ENCODE results near the gene EXOC3L4.

DNA sequence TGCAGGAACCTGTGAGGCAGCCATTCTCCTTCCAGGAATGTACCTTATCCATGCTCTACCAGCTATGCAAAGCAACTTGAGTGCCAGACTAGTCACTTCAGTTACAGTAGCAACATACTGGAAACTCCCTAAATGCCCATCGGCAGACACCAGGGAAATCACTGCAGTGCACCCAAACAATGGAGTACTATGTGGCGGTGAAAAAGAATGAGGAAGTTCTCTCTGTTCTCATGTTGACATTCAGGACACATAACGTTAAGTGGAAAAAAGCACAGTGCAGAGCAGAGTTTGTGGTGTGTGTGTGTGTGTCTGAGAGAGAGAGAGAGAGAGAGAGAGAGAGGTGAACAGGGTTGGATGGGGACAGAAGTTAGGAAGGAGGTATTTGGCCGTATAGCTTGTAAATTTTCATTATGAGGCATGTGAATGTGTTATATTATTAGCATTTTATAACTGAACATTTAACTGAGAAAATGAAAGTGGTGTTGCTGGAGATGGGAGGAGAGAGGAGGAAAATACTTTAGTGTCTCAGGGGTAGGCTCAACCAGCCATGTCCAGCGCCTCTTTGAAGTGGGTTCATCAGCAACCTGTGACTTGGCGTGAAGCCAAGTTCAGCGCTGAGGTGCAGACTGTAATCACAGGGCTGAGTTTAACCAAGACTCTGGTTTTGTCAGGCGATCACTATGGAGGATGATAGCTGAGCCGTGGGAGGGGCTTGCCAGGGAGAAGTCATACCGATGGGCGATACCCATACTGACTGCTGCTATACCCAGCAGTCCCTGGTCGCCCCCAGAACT is 46.0 kb downstream of the EXOC3L4 start:
- TF ChIP-seq, protein P1, sequence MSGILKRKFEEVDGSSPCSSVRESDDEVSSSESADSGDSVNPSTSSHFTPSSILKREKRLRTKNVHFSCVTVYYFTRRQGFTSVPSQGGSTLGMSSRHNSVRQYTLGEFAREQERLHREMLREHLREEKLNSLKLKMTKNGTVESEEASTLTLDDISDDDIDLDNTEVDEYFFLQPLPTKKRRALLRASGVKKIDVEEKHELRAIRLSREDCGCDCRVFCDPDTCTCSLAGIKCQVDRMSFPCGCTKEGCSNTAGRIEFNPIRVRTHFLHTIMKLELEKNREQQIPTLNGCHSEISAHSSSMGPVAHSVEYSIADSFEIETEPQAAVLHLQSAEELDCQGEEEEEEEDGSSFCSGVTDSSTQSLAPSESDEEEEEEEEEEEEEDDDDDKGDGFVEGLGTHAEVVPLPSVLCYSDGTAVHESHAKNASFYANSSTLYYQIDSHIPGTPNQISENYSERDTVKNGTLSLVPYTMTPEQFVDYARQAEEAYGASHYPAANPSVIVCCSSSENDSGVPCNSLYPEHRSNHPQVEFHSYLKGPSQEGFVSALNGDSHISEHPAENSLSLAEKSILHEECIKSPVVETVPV (CRISPR knock-in tag; IDR thresholded peaks at IDR 0.05), result no peak
- TF ChIP-seq, protein P2, sequence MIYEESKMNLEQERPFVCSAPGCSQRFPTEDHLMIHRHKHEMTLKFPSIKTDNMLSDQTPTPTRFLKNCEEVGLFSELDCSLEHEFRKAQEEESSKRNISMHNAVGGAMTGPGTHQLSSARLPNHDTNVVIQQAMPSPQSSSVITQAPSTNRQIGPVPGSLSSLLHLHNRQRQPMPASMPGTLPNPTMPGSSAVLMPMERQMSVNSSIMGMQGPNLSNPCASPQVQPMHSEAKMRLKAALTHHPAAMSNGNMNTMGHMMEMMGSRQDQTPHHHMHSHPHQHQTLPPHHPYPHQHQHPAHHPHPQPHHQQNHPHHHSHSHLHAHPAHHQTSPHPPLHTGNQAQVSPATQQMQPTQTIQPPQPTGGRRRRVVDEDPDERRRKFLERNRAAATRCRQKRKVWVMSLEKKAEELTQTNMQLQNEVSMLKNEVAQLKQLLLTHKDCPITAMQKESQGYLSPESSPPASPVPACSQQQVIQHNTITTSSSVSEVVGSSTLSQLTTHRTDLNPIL (CRISPR knock-in tag; IDR thresholded peaks at IDR 0.05; ENCODE audit: low read depth), result no peak
- no peak for TF ChIP-seq PPARA (CRISPR knock-in tag; IDR thresholded peaks at IDR 0.05; ENCODE audit: borderline replicate concordance)
